ENCODE data around the gene RWDD2A.

The RWDD2A gene

DNA sequence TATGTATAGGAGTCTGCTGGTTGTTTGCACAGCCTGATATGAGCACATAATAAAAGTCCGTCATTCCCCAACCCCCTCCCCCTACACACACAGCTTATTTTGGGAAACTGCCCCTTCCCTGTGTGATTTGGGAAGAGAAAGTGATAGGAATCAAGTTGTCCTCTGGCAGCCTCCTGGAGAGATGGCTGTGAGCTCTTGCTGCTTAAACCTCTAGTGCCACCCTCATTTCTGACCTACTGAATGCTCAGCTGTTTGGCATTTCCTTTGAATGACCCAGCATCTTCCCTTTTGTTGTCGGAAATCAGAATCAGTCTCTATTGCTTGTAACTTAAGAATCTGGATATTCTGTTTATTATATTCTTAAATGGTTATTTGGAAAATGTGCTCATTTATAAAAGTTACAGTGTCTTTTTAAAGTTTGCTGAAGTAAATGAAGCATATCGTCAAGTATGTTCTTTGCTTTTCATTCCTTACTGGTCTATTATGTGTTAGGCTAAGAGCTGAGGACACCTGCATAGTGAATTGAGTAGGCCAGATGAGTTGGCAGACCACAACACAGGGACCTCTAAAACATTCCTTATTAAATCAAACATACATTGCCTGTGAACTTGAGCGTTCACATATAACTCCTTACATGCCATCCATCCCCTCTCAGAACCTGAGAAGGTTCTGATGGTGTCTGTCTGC lies 5.5 kb downstream of the RWDD2A start:
- H3K27me3 ChIP-seq (ENCODE audit: control insufficient read depth in 1 of 2, insufficient read depth in 1 of 2, low read length in 2 of 2): no peaks in the 10 kb centered on the region
- H3K18ac ChIP-seq (ENCODE audit: low read depth in 1 of 2, low read length in 2 of 2): no peak overlapping the region
- DNase-seq: no peak
- H2BK5ac ChIP-seq (ENCODE audit: low read depth, low read length, poor library complexity, severe bottlenecking): no peak overlapping the region
- no peak overlapping the region for H3K14ac ChIP-seq (ENCODE audit: low read length in 2 of 2)
- 100% methylated on average over 2 of the region's 4 CpGs for WGBS
- no peak overlapping the region for H2BK12ac ChIP-seq (ENCODE audit: low read length in 2 of 2)
- no peak overlapping the region for H3K4ac ChIP-seq (ENCODE audit: low read depth in 1 of 2, low read length in 2 of 2)
- no peak overlapping the region for H3K23ac ChIP-seq (ENCODE audit: low read length in 2 of 2)
- H2AK5ac ChIP-seq (ENCODE audit: low read length, severe bottlenecking): no peak overlapping the region
- no peak overlapping the region for H2BK15ac ChIP-seq (ENCODE audit: low read depth, poor library complexity, severe bottlenecking)
- H3K9me3 ChIP-seq (ENCODE audit: control insufficient read depth, low read length): no peaks in the 10 kb centered on the region
- no peak overlapping the region for H3K4me3 ChIP-seq (ENCODE audit: insufficient read depth in 1 of 2, low read depth in 1 of 2, low read length in 2 of 2)
- H2BK120ac ChIP-seq (ENCODE audit: low read depth, low read length): no peak overlapping the region
- H3K79me1 ChIP-seq (replicated peaks; ENCODE audit: low read length, poor library complexity, severe bottlenecking): peaks cover 9% of the 10 kb centered on the region
- no peak overlapping the region for H3K9ac ChIP-seq (ENCODE audit: low read length)
- H3K36me3 ChIP-seq (ENCODE audit: control insufficient read depth in 1 of 2, insufficient read depth in 2 of 2, low read depth in 1 of 2, low read length in 2 of 2): peaks cover 7 to 27% of the 10 kb centered on the region in 2 experiments
- H4K8ac ChIP-seq (ENCODE audit: low read length): no peak overlapping the region
- H4K91ac ChIP-seq (ENCODE audit: low read length): no peak overlapping the region
- peak overlapping the region; percentile 57 for H3K27ac ChIP-seq (ENCODE audit: low read length, poor library complexity, severe bottlenecking)
- no peak overlapping the region for H2AFZ ChIP-seq (ENCODE audit: low read depth, low read length)
- H3K4me1 ChIP-seq (ENCODE audit: control insufficient read depth, insufficient read depth, low read depth, low read length): peaks cover 5% of the 10 kb centered on the region
- H3K4me2 ChIP-seq (ENCODE audit: low read length, poor library complexity, severe bottlenecking): no peak overlapping the region

DNA sequence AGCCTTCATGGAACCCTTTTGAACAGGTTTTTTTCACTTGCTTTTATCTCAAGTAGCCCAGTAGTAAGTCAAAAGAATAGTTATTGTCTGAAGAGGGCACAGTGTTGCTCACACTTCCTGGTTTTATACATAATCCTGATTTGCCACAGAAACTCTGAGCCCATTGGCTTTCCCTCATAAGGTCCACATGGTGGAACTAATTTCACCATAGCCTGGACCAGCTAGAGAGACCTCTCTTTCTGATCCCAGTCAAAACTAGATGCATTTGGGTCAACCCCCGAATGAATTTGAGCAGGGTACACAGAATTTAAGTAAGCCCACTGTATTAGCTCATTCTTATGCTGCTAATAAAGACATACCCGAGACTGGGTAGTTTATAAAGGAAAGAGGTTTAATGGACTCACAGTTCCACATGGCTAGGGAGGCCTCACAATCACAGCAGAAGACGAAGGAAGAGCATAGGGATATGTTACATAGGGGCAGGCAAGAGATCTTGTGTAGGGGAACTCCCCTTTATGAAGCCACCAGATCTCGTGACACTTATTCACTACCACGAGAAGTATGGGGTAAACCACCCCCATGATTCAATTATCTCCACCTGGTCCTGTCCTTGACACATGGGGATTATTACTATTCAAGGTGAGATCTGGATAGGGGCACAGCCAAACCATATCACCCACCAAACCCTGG lies 6.2 kb downstream of the RWDD2A start:
- Histone ChIP-seq H4K91ac (ENCODE audit: low read length) (no peak overlapping the region), H2BK5ac (ENCODE audit: low read depth, low read length, poor library complexity, severe bottlenecking) (no peak overlapping the region), H3K27me3 (ENCODE audit: control insufficient read depth in 1 of 2, insufficient read depth in 1 of 2, low read length in 2 of 2) (no peaks in the 10 kb centered on the region), H3K18ac (ENCODE audit: low read depth in 1 of 2, low read length in 2 of 2) (no peak overlapping the region), H3K4me1 (ENCODE audit: control insufficient read depth, insufficient read depth, low read depth, low read length) (peaks cover 3% of the 10 kb centered on the region), H3K9ac (ENCODE audit: low read length) (no peak overlapping the region), H3K79me1 (replicated peaks; ENCODE audit: low read length, poor library complexity, severe bottlenecking) (peaks cover 6% of the 10 kb centered on the region), H2BK15ac (ENCODE audit: low read depth, poor library complexity, severe bottlenecking) (no peak overlapping the region), H2AFZ (ENCODE audit: low read depth, low read length) (no peak overlapping the region), H3K36me3 (ENCODE audit: control insufficient read depth in 1 of 2, insufficient read depth in 2 of 2, low read depth in 1 of 2, low read length in 2 of 2) (peaks cover 8 to 27% of the 10 kb centered on the region in 2 experiments), H2BK12ac (ENCODE audit: low read length in 2 of 2) (no peak overlapping the region), H3K27ac (ENCODE audit: low read length, poor library complexity, severe bottlenecking) (peak overlapping the region; percentile 57), H3K4ac (ENCODE audit: low read depth in 1 of 2, low read length in 2 of 2) (no peak overlapping the region), H3K4me3 (ENCODE audit: insufficient read depth in 1 of 2, low read depth in 1 of 2, low read length in 2 of 2) (no peak overlapping the region), H3K9me3 (ENCODE audit: control insufficient read depth, low read length) (no peaks in the 10 kb centered on the region), H2BK120ac (ENCODE audit: low read depth, low read length) (no peak overlapping the region), H4K8ac (ENCODE audit: low read length) (no peak overlapping the region), H3K23ac (ENCODE audit: low read length in 2 of 2) (no peak overlapping the region), H3K14ac (ENCODE audit: low read length in 2 of 2) (no peak overlapping the region), H2AK5ac (ENCODE audit: low read length, severe bottlenecking) (peak overlapping the region; percentile 34), H3K4me2 (ENCODE audit: low read length, poor library complexity, severe bottlenecking) (no peak overlapping the region)
- no peak for DNase-seq
- 100% methylated on average over 4 of the region's 5 CpGs for WGBS

DNA sequence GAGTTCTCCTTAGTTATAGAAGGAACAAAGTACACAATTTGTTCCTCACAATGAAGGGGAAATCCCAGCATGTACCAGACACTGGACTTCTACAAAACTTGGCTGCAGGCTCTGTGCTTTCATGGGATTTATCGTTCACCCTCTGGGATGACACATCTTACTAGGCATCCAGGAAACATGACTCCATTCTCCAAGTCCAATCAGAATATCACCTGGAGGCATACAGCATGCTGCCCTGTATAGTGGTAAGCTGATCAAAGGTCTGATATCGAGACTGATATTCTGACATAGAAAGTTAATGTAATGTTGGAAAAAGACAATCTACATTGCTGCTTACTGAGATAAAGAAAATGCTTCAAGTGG lies 6.7 kb downstream of the RWDD2A start:
- Histone ChIP-seq H3K4ac (ENCODE audit: low read depth in 1 of 2, low read length in 2 of 2) (no peak overlapping the region), H3K27ac (ENCODE audit: low read length, poor library complexity, severe bottlenecking) (no peak overlapping the region), H3K18ac (ENCODE audit: low read depth in 1 of 2, low read length in 2 of 2) (no peak overlapping the region), H3K23ac (ENCODE audit: low read length in 2 of 2) (no peak overlapping the region), H2AK5ac (ENCODE audit: low read length, severe bottlenecking) (no peak overlapping the region), H3K9me3 (ENCODE audit: control insufficient read depth, low read length) (no peaks in the 10 kb centered on the region), H2BK120ac (ENCODE audit: low read depth, low read length) (no peak overlapping the region), H3K27me3 (ENCODE audit: control insufficient read depth in 1 of 2, insufficient read depth in 1 of 2, low read length in 2 of 2) (no peaks in the 10 kb centered on the region), H2AFZ (ENCODE audit: low read depth, low read length) (no peak overlapping the region), H2BK15ac (ENCODE audit: low read depth, poor library complexity, severe bottlenecking) (no peak overlapping the region), H3K4me3 (ENCODE audit: insufficient read depth in 1 of 2, low read depth in 1 of 2, low read length in 2 of 2) (no peak overlapping the region), H3K9ac (ENCODE audit: low read length) (no peak overlapping the region), H4K8ac (ENCODE audit: low read length) (no peak overlapping the region), H2BK5ac (ENCODE audit: low read depth, low read length, poor library complexity, severe bottlenecking) (no peak overlapping the region), H3K79me1 (replicated peaks; ENCODE audit: low read length, poor library complexity, severe bottlenecking) (peaks cover 5% of the 10 kb centered on the region), H3K4me2 (ENCODE audit: low read length, poor library complexity, severe bottlenecking) (no peak overlapping the region), H4K91ac (ENCODE audit: low read length) (no peak overlapping the region), H2BK12ac (ENCODE audit: low read length in 2 of 2) (no peak overlapping the region), H3K14ac (ENCODE audit: low read length in 2 of 2) (no peak overlapping the region), H3K36me3 (ENCODE audit: control insufficient read depth in 1 of 2, insufficient read depth in 2 of 2, low read depth in 1 of 2, low read length in 2 of 2) (peaks cover 8 to 27% of the 10 kb centered on the region in 2 experiments), H3K4me1 (ENCODE audit: control insufficient read depth, insufficient read depth, low read depth, low read length) (peaks cover 3% of the 10 kb centered on the region)
- WGBS: 100% methylated on average over 2 of the region's 2 CpGs
- peak; percentile 52 for DNase-seq

DNA sequence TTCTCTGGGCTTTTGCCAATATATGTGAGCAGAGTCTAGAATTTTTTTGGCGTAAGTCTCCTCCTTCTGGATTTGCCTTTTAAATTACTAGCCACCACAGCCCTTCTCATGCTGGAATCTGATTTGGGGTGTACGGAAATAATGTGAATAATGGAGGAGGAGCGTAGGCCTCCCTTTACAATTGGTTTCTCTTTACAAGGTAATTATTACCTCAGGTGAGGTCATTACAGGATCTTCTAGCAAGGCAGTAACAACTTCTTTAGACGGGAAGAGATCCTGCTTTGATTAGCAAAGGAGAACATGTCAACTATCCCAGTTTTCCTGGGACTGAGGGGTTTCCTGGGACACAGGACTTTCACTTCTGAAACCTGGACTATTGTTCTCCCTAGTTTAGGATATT lies 8.9 kb downstream of the RWDD2A start:
- peaks cover 3% of the 10 kb centered on the region for H3K4me1 ChIP-seq (ENCODE audit: control insufficient read depth, insufficient read depth, low read depth, low read length)
- peaks cover 8 to 10% of the 10 kb centered on the region in 2 experiments for H3K36me3 ChIP-seq (ENCODE audit: control insufficient read depth in 1 of 2, insufficient read depth in 2 of 2, low read depth in 1 of 2, low read length in 2 of 2)
- no peak overlapping the region for H3K4ac ChIP-seq (ENCODE audit: low read depth in 1 of 2, low read length in 2 of 2)
- H3K9me3 ChIP-seq (ENCODE audit: control insufficient read depth, low read length): no peaks in the 10 kb centered on the region
- H4K91ac ChIP-seq (ENCODE audit: low read length): no peak overlapping the region
- H2AFZ ChIP-seq (ENCODE audit: low read depth, low read length): no peak overlapping the region
- H3K18ac ChIP-seq (ENCODE audit: low read depth in 1 of 2, low read length in 2 of 2): no peak overlapping the region
- H2BK15ac ChIP-seq (ENCODE audit: low read depth, poor library complexity, severe bottlenecking): no peak overlapping the region
- no peak overlapping the region for H2BK12ac ChIP-seq (ENCODE audit: low read length in 2 of 2)
- no peak for DNase-seq
- H3K27ac ChIP-seq (ENCODE audit: low read length, poor library complexity, severe bottlenecking): no peak overlapping the region
- no peak overlapping the region for H3K9ac ChIP-seq (ENCODE audit: low read length)
- H2AK5ac ChIP-seq (ENCODE audit: low read length, severe bottlenecking): no peak overlapping the region
- H3K14ac ChIP-seq (ENCODE audit: low read length in 2 of 2): no peak overlapping the region
- no peak overlapping the region for H3K4me3 ChIP-seq (ENCODE audit: insufficient read depth in 1 of 2, low read depth in 1 of 2, low read length in 2 of 2)
- no peak overlapping the region for H2BK5ac ChIP-seq (ENCODE audit: low read depth, low read length, poor library complexity, severe bottlenecking)
- no peak overlapping the region for H3K4me2 ChIP-seq (ENCODE audit: low read length, poor library complexity, severe bottlenecking)
- H3K79me1 ChIP-seq (replicated peaks; ENCODE audit: low read length, poor library complexity, severe bottlenecking): peaks cover 4% of the 10 kb centered on the region
- no peak overlapping the region for H3K23ac ChIP-seq (ENCODE audit: low read length in 2 of 2)
- 83% methylated on average over 2 of the region's 4 CpGs for WGBS
- H3K27me3 ChIP-seq (ENCODE audit: control insufficient read depth in 1 of 2, insufficient read depth in 1 of 2, low read length in 2 of 2): no peaks in the 10 kb centered on the region
- H4K8ac ChIP-seq (ENCODE audit: low read length): no peak overlapping the region
- H2BK120ac ChIP-seq (ENCODE audit: low read depth, low read length): no peak overlapping the region
